Activated effector memory CD4-positive, alpha-beta T cell treated with Interleukin-2 at 50 U/mL for 16 hours (primary cell): ENCODE measurements around the gene SPRED3.
A peak's percentile ranks its signal among the peaks of the same experiment; 100 is the strongest.
"Not testable (repeated sequence)": the region's sequence is repeated elsewhere in the genome, so short reads cannot be mapped to it uniquely, and the experiment has no call there.

Source experiments
- DNase-seq: peaks from one replicate; pipeline ENCODE4 v3.0.0-alpha.2; 2020

Gene SPRED3

GRCh38 chr19:38392707-38393308, 4.3 kb downstream of the SPRED3 start:
- no peak for DNase-seq

GRCh38 chr19:38394488-38394887, 6.0 kb downstream of the SPRED3 start:
- peak; percentile 56 for DNase-seq

- DNase-seq, result peak; percentile 44
Observed at GRCh38 chr19:38395381-38396114, 7.1 kb downstream of the SPRED3 start.

- no peak for DNase-seq
Observed at GRCh38 chr19:38399081-38399480, 10.6 kb downstream of the SPRED3 start.

GRCh38 chr19:38399537-38399936, 11.0 kb downstream of the SPRED3 start:
- no peak for DNase-seq

GRCh38 chr19:38400361-38400760, 11.9 kb downstream of the SPRED3 start:
- DNase-seq, result no peak

- no peak for DNase-seq
Observed at GRCh38 chr19:38401148-38401547, 12.7 kb downstream of the SPRED3 start.

- no peak for DNase-seq
Observed at GRCh38 chr19:38402623-38402966, 14.1 kb downstream of the SPRED3 start.

- peak; percentile 98 for DNase-seq
Observed at GRCh38 chr19:38402967-38403674, 14.6 kb downstream of the SPRED3 start, which contains the start of gene FAM98C. Gene FAM98C (plus strand): TSS chr19:38403093. CDS start chr19:38403154, 61 bp downstream.

GRCh38 chr19:38404858-38405257, 16.4 kb downstream of the SPRED3 start:
- DNase-seq, result no peak

GRCh38 chr19:38405276-38405675, 16.8 kb downstream of the SPRED3 start:
- no peak for DNase-seq

- no peak for DNase-seq
Observed at GRCh38 chr19:38409631-38410133, 21.2 kb downstream of the SPRED3 start.

GRCh38 chr19:38410407-38410806, 21.9 kb downstream of the SPRED3 start:
- not testable (repeated sequence) for DNase-seq

GRCh38 chr19:38411041-38411712, 22.7 kb downstream of the SPRED3 start:
- no peak for DNase-seq

- DNase-seq, result not testable (repeated sequence)
Observed at GRCh38 chr19:38411898-38412297, 23.4 kb downstream of the SPRED3 start.

GRCh38 chr19:38412491-38412890, 24.0 kb downstream of the SPRED3 start:
- DNase-seq, result no peak

- DNase-seq, result no peak
Observed at GRCh38 chr19:38412961-38413360, 24.5 kb downstream of the SPRED3 start.

- DNase-seq, result no peak
Observed at GRCh38 chr19:38413416-38413815, 24.9 kb downstream of the SPRED3 start.

- no peak for DNase-seq
Observed at GRCh38 chr19:38417146-38417543, 28.6 kb downstream of the SPRED3 start.

- peak; percentile 34 for DNase-seq
Observed at GRCh38 chr19:38417544-38418506, 29.3 kb downstream of the SPRED3 start.

GRCh38 chr19:38420935-38421334, 32.4 kb downstream of the SPRED3 start:
- DNase-seq, result no peak

- DNase-seq, result no peak
Observed at GRCh38 chr19:38421856-38422255, 33.4 kb downstream of the SPRED3 start.
